NCI-H2171 (cell line): ENCODE measurements around the gene SPDYE3.
"Not testable (repeated sequence)": the region's sequence is repeated elsewhere in the genome, so short reads cannot be mapped to it uniquely, and the experiment has no call there.

ENCODE experiments used
- DNase-seq: peaks from one replicate; lab custom pipeline; 2025; lab: John Stamatoyannopoulos, UW

The SPDYE3 gene

GRCh38 chr7:100287191-100287969 lies 20.1 kb upstream of the SPDYE3 start:
- DNase-seq, result not testable (repeated sequence)

DNA sequence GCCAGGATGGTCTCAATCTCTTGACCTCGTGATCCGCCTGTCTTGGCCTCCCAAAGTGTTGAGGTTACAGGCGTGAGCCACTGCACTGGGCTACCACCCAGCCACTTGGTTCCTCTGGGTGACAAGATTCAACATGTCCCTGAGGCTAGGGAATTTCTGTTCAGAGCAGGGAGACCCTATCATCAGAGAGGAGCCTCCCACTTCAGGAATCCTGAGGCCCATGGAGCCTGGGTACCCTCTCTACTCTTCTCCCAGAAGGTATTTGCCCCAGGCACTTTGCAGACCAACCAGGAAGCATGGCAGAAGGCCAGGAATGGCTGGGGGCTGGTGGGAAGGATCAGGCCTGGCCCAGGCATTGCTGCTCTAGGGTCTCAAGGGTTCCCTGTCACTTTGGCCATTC lies 19.2 kb upstream of the SPDYE3 start:
- not testable (repeated sequence) for DNase-seq

GRCh38 chr7:100292162-100292561 lies 15.3 kb upstream of the SPDYE3 start:
- not testable (repeated sequence) for DNase-seq

GRCh38 chr7:100295269-100295668 lies 12.2 kb upstream of the SPDYE3 start:
- DNase-seq, result not testable (repeated sequence)

DNA sequence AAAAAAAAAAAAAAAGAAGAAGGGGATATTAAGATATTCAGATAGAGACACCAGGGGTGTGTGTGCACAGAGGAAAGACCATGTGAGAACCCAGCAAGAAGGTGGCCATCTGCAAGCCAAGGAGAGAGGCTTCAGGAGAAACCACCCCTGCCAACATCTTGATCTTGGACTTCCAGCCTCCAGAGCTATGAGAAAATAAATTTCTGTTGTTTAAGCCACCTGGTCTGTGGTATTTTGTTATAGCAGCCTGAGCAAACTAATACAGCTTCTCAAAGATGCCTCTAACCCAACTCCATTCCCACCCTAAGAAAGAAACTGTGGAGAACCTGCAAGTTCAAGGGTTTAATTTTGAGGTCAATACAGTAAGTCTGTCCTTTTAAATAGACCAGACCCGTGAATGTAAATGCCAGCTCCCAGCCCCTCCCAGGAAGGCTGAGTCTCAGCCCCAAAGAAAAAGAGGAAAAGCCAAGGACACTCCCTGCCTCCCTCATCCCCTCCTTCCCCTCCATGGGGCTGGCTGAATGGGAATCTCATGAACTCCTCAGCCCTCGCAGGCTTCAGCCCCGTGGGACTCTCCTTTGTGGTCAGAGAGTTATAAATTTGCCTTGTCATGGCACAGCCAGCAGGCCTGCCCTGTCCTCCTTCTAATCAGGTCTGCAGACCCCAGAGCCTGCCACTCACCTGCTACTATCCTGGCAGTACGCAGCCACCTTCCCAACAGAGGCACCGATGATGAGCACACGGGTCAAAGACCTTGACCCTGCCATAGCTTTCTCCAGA lies 9.5 kb upstream of the SPDYE3 start:
- not testable (repeated sequence) for DNase-seq

DNA sequence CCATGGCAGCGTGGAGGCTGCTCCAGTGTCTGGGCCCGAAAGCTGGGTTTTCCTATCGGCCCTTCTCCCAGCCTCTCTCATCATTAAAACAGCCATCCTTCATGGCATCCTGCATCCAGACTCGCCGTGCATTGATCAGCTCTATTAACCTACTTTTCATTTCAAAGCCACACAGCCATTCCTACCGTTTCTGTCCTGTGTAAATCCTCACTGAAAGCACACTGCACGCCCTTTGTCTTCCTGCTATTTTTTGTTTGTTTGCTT lies 8.9 kb upstream of the SPDYE3 start:
- not testable (repeated sequence) for DNase-seq

GRCh38 chr7:100304526-100304925 lies 3.0 kb upstream of the SPDYE3 start:
- not testable (repeated sequence) for DNase-seq

DNA sequence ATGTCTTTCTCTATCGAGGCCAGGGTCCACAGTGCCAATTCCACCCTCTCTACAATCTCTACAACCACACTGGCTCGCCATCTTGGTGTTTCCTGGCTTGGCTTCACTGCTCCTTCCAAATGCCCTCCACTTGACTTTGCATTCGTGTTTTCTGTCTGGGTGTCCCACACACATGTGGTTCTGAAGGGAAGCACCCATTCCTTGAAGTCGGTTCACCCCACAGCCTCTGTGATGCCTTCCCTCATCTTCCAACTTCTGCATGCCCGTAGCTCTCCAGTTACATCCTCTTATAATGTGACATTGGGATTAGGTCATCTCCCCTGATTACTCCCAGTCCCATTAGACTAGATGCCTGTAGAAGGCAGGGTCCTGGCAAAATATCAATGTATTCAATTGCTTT lies 10.8 kb downstream of the SPDYE3 start:
- not testable (repeated sequence) for DNase-seq

- DNase-seq, result not testable (repeated sequence)
Measured at GRCh38 chr7:100321648-100322047, 14.1 kb downstream of the SPDYE3 start.

GRCh38 chr7:100324194-100324593 lies 16.7 kb downstream of the SPDYE3 start:
- DNase-seq, result not testable (repeated sequence)

- DNase-seq, result not testable (repeated sequence)
Measured at GRCh38 chr7:100325671-100326070, 18.2 kb downstream of the SPDYE3 start.

DNA sequence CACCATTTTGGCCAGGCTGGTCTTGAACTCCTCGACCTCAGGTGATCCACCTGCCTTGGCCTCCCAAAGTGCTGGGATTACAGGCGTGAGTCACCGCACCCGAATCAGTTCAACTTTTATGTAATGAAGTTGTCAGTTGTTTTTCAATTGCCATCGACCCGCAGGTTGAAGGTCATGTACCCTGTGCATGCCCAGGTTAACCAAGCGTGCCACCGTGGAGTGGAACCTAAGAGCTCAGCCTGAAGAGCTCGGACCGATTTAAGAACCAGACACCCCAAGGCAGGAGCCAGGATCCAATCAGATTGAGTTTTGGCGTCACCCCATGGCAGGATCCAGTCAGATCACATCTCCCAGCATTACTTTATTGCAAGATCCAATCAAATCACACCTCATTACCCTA lies 19.4 kb downstream of the SPDYE3 start:
- not testable (repeated sequence) for DNase-seq

DNA sequence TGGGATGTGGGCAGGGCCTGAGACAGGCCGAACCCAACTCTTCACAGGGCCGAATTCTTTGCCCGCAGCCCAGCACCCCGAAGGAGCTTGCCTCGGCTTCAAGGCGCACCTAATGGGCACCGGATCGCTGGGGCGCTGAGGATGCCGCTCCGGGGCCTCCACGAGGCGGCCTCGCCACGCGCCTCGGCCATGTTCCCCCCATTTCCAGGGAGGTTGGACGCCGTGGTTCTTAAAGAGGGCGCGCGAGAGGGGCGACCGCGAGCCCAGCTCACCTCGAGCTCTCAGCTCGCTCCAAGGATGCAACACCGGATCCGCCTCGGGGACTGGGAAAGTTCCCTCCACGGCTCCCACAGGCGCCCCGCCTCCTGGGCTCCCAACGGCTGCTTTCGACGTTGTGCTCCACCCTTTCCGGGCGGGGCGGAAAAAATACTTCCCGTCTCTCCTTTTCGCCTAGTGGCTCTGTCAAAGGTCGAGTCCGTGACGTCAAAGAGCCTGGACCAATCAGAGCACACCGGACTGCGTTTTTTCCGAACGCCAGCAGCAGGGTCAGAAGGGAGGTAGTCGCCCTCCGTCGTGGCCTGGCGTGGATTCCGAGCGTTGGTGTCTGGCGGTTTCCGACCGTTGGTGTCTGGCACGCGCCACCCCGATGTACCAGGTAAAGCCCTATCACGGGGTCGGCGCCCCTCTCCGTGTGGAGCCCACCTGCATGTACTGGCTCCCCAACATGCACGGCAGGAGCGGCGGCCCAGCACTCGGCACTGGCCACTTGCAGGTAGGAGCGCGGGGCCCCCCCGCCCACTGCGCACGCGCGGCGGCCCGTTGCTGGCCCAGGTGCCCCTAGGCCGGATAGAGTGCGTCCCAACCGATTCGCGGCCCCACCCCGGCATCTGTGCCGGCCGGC lies 28.3 kb downstream of the SPDYE3 start:
- DNase-seq, result peak; percentile 82

DNA sequence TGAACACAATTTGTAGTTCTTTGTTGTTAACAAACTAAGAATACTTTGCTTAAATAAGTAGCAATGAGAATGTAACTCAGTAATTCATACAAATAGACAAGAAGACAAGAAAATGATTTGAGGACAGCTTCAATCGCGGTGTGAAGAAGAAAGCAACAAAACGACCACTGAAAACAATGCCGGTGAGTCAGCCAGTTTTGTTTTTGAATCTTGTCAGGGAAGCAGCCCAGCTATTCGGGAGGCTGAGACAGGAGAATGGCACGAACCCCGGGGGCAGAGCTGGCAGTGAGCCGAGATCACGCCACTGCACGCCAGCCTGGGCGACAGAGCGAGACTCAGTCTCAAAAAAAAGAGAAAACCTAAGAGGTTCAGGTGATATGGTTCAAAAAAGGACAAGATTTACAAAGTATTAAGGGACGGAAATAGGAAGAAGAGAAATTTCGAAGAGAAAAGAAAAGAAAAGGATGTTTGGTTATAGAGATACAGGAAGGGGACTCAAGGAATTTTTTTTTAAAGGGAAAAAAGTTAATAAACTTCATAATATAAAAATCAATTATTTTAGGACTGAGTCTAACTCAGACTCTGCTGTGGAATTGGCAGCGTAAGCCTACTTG lies 30.7 kb downstream of the SPDYE3 start:
- DNase-seq, result not testable (repeated sequence)

DNA sequence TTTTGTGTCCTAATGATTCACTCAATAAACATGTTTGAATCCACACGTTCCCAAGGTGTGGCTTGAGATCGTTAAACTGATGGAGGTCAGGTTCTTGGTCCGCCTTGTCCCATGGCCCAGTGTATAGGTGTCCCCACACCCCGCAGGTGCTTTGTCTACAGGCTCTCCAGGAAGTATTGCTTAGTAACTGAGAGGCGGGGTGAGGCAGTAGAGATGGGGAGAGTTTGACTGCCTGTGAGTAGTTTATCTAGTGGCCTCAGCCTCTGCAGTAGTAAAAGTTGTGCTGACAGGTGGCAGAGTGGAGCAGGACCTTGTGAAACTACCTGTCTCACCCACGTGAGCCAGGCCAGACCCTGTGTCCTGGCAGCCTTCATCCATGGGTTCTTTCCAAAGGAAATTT lies 33.8 kb downstream of the SPDYE3 start:
- not testable (repeated sequence) for DNase-seq

GRCh38 chr7:100342765-100343164 lies 35.3 kb downstream of the SPDYE3 start:
- no peak for DNase-seq

DNA sequence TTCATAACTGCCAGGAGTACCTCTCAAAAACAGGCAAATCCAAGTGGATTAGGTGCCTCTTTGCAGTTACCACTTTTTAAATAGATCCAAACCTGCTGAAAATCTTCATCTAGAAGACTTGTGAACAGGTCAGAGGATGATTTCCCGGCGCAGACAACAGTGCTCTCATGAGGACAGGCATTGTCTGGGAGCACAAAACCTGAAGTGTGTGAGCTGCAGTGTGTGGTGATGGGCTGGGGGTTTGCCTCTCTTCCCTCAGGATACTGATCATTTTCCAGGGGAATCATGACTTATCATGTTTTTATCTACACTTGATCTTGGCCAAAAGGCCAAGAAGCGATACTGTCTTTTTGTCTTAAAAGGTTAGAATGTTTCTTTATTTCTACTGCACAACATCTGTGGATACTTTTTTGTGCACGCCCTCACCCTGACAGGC lies 36.6 kb downstream of the SPDYE3 start:
- DNase-seq, result not testable (repeated sequence)

- not testable (repeated sequence) for DNase-seq
Measured at GRCh38 chr7:100344560-100345287, 37.2 kb downstream of the SPDYE3 start.

- not testable (repeated sequence) for DNase-seq
Measured at GRCh38 chr7:100345288-100345672, 37.8 kb downstream of the SPDYE3 start.

GRCh38 chr7:100346921-100347320 lies 39.4 kb downstream of the SPDYE3 start:
- no peak for DNase-seq

DNA sequence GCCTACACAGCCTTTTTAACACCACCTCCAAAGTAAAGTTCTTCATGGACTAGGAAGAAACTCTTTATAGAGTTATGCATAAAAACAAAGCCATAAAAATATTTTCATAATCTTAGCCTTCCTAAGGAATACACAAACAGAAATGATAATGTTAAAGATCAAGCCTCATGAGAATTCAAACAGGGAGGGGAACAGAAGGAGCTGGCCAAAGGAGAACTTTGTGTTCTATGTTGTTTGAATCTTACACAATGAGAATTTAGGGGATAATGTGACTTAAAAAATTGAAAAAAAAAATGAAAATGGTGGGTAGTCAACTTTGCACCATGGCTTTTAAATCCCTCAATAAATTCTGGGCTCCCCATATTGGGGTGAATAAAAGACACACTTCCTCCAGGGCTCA lies 41.3 kb downstream of the SPDYE3 start:
- no peak for DNase-seq
